ENCODE data around the gene CLEC2D. TPM values are rescaled to one million over a fixed set of nuclear protein-coding genes. Genes with fewer than 3 reads are reported as not detected.

The CLEC2D gene
- total RNA-seq, 4 donors from 2014 or later, result 3.4 to 7.5 (median 3.8) TPM

GRCh38 chr12:9699269-9699897, 29.9 kb downstream of the CLEC2D start:
- Histone ChIP-seq H3K4me1 (peaks cover 0 to 21% (median 5%) of the 10 kb centered on the region in 4 donors), H3K4me3 (no peak overlapping the region), H3K9me3 (peaks cover 0 to 17% (median 6%) of the 10 kb centered on the region in 4 donors), H3K27me3 (no peaks in the 10 kb centered on the region), H3K36me3 (peaks cover 10 to 14% (median 12%) of the 10 kb centered on the region in 4 donors), H3K27ac (replicated peaks in 1 of 4) (no peak overlapping the region)
- TF ChIP-seq EP300 (IDR thresholded peaks at IDR 0.05), result no peak
- TF ChIP-seq POLR2A (IDR thresholded peaks at IDR 0.05; ENCODE audit: low read depth), result no peak
- TF ChIP-seq CTCF (IDR thresholded peaks at IDR 0.05), result no peak
- TF ChIP-seq POLR2AphosphoS5 (IDR thresholded peaks at IDR 0.05), result no peak
- WGBS, result 62% methylated on average over 1 of the region's 1 CpG
- DNase-seq (ENCODE audit: extremely low spot score), result no peak
- intact Hi-C loops (cut with DNase I), result no loop called here

- Histone ChIP-seq H3K4me1 (peaks cover 0 to 21% (median 5%) of the 10 kb centered on the region in 4 donors), H3K9me3 (peaks cover 0 to 17% (median 6%) of the 10 kb centered on the region in 4 donors), H3K4me3 (no peak overlapping the region), H3K27me3 (no peaks in the 10 kb centered on the region), H3K27ac (replicated peaks in 1 of 4) (no peak overlapping the region), H3K36me3 (peaks cover 4 to 7% (median 7%) of the 10 kb centered on the region in 4 donors)
- TF ChIP-seq EP300 (IDR thresholded peaks at IDR 0.05) (no peak), POLR2AphosphoS5 (IDR thresholded peaks at IDR 0.05) (no peak), CTCF (IDR thresholded peaks at IDR 0.05) (no peak), POLR2A (IDR thresholded peaks at IDR 0.05; ENCODE audit: low read depth) (no peak)
- DNase-seq (ENCODE audit: extremely low spot score), result no peak
- intact Hi-C loops (cut with DNase I), result no loop called here
- WGBS, result 78% methylated on average over 2 of the region's 2 CpGs
Observed at GRCh38 chr12:9699898-9700605, 30.5 kb downstream of the CLEC2D start.

- 63% methylated on average over 2 of the region's 2 CpGs for WGBS
Observed at GRCh38 chr12:9700606-9700956, 31.1 kb downstream of the CLEC2D start.

GRCh38 chr12:9701380-9702154, 32.1 kb downstream of the CLEC2D start:
- Histone ChIP-seq H3K27me3 (no peaks in the 10 kb centered on the region), H3K4me3 (no peak overlapping the region), H3K9me3 (peaks cover 0 to 17% (median 4%) of the 10 kb centered on the region in 4 donors), H3K4me1 (peaks cover 0 to 21% (median 5%) of the 10 kb centered on the region in 4 donors), H3K27ac (replicated peaks in 1 of 4) (no peak overlapping the region), H3K36me3 (no peaks in the 10 kb centered on the region)
- WGBS, result 95% methylated on average over 1 of the region's 1 CpG
- TF ChIP-seq POLR2A (IDR thresholded peaks at IDR 0.05; ENCODE audit: low read depth) (no peak), EP300 (IDR thresholded peaks at IDR 0.05) (no peak), CTCF (IDR thresholded peaks at IDR 0.05) (no peak), POLR2AphosphoS5 (IDR thresholded peaks at IDR 0.05) (no peak)
- DNase-seq (ENCODE audit: extremely low spot score), result no peak
- intact Hi-C loops (cut with DNase I), result no loop called here

More at GRCh38 chr12:9700606-9700956, 31.1 kb downstream of the CLEC2D start:
- H3K4me3 ChIP-seq, result no peak overlapping the region
- peaks cover 0 to 21% (median 5%) of the 10 kb centered on the region in 4 donors for H3K4me1 ChIP-seq
- no peaks in the 10 kb centered on the region for H3K27me3 ChIP-seq
- TF ChIP-seq POLR2AphosphoS5 (IDR thresholded peaks at IDR 0.05), result no peak
- TF ChIP-seq POLR2A (IDR thresholded peaks at IDR 0.05; ENCODE audit: low read depth), result no peak
- TF ChIP-seq EP300 (IDR thresholded peaks at IDR 0.05), result no peak
- TF ChIP-seq CTCF (IDR thresholded peaks at IDR 0.05), result no peak
- H3K27ac ChIP-seq (replicated peaks in 1 of 4), result no peak overlapping the region
- DNase-seq (ENCODE audit: extremely low spot score), result no peak
- peaks cover 0 to 17% (median 6%) of the 10 kb centered on the region in 4 donors for H3K9me3 ChIP-seq
- H3K36me3 ChIP-seq, result peaks cover 0 to 2% (median 1%) of the 10 kb centered on the region in 4 donors
- intact Hi-C loops (cut with DNase I), result no loop called here

Data from esophagus muscularis mucosa (tissue), 4 donors.